ENCODE results near the gene TCEAL5. TPM values are rescaled to one million over a fixed set of nuclear protein-coding genes. Genes with fewer than 3 reads are reported as not detected.
A peak's percentile ranks its signal among the peaks of the same experiment; 100 is the strongest.

TCEAL5 gene
- total RNA-seq, 1 donor, result not detected

- Histone ChIP-seq H3K9me3 (ENCODE audit: low read depth, low read length) (no peaks in the 10 kb centered on the region), H3K4me2 (ENCODE audit: insufficient read depth, low read length) (no peak overlapping the region), H2AFZ (ENCODE audit: low read length) (no peak overlapping the region), H4K20me1 (ENCODE audit: insufficient read depth, low read length) (peaks cover 9% of the 10 kb centered on the region), H3K27ac (ENCODE audit: low read depth, low read length) (no peak overlapping the region), H3K4me3 (ENCODE audit: insufficient read depth, low read length) (no peak overlapping the region), H3K36me3 (ENCODE audit: insufficient read depth, low read length) (no peaks in the 10 kb centered on the region), H3K79me2 (ENCODE audit: insufficient read depth, low read length) (peaks cover 14% of the 10 kb centered on the region), H3K27me3 (ENCODE audit: insufficient read depth, low read length) (peaks cover 40% of the 10 kb centered on the region), H3K4me1 (ENCODE audit: insufficient read depth, low read length) (no peaks in the 10 kb centered on the region)
- TF ChIP-seq CTCF (IDR thresholded peaks at IDR 0.05; ENCODE audit: extremely low read depth, low read depth, low read length), result no peak
- no peak for DNase-seq (ENCODE audit: insufficient read length, low spot score, missing footprints)
Measured at GRCh38 chrX:103256651-103257050, 19.9 kb downstream of the TCEAL5 start.

DNA sequence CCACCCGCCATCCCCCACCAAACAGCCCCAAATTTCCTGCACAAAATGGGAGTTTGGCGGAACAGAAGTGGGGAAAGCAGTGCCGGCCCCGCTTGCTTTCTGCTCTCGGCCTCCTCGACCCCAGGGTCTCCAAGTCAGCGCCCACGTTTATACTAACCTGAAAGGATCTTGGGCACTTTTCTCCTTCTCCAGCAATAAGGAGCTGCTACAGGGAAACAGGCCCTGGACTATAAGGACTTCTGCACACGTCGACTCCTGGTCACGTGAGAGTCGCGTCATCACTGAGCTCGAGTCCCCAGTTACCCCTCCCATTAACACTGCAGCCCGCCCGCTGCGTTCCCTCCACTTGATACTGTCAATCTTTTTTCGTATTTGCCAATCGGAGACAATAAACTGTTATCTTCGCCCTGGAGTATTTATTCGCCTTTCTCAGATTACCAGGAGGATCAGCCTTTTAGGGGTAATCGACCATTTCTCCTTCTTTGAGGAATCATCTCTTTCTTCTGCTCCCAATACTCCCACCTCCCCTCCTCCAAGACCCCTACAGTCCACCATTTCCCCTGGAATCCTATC, 21.5 kb downstream of the TCEAL5 start, which contains the start of gene TCEAL8:
TCEAL8 (minus strand) TSS at position 235 of the 573 bp plus-strand sequence. CDS start 1,176 bp downstream, outside the sequence.
- Histone ChIP-seq H3K79me2 (ENCODE audit: insufficient read depth, low read length) (peaks cover 14% of the 10 kb centered on the region), H3K27me3 (ENCODE audit: insufficient read depth, low read length) (peaks cover 27% of the 10 kb centered on the region), H3K9me3 (ENCODE audit: low read depth, low read length) (no peaks in the 10 kb centered on the region), H3K4me3 (ENCODE audit: insufficient read depth, low read length) (peak within 1 kb of the TSS; percentile 83), H4K20me1 (ENCODE audit: insufficient read depth, low read length) (peaks cover 9% of the 10 kb centered on the region), H3K4me2 (ENCODE audit: insufficient read depth, low read length) (peak within 1 kb of the TSS; percentile 86), H2AFZ (ENCODE audit: low read length) (peak within 1 kb of the TSS; percentile 91), H3K27ac (ENCODE audit: low read depth, low read length) (peak within 1 kb of the TSS; percentile 70), H3K36me3 (ENCODE audit: insufficient read depth, low read length) (no peaks in the 10 kb centered on the region), H3K4me1 (ENCODE audit: insufficient read depth, low read length) (no peaks in the 10 kb centered on the region)
- no peak for TF ChIP-seq CTCF (IDR thresholded peaks at IDR 0.05; ENCODE audit: extremely low read depth, low read depth, low read length)
- DNase-seq (ENCODE audit: insufficient read length, low spot score, missing footprints), result no peak

- Histone ChIP-seq H3K79me2 (ENCODE audit: insufficient read depth, low read length) (peaks cover 14% of the 10 kb centered on the region), H3K36me3 (ENCODE audit: insufficient read depth, low read length) (no peaks in the 10 kb centered on the region), H3K4me2 (ENCODE audit: insufficient read depth, low read length) (peak overlapping the region; percentile 86), H3K4me1 (ENCODE audit: insufficient read depth, low read length) (no peaks in the 10 kb centered on the region), H3K4me3 (ENCODE audit: insufficient read depth, low read length) (peak overlapping the region; percentile 83), H3K27ac (ENCODE audit: low read depth, low read length) (peak overlapping the region; percentile 70), H3K9me3 (ENCODE audit: low read depth, low read length) (no peaks in the 10 kb centered on the region), H3K27me3 (ENCODE audit: insufficient read depth, low read length) (peaks cover 22% of the 10 kb centered on the region), H4K20me1 (ENCODE audit: insufficient read depth, low read length) (peaks cover 9% of the 10 kb centered on the region), H2AFZ (ENCODE audit: low read length) (peak overlapping the region; percentile 91)
- DNase-seq (ENCODE audit: insufficient read length, low spot score, missing footprints), result no peak
- TF ChIP-seq CTCF (IDR thresholded peaks at IDR 0.05; ENCODE audit: extremely low read depth, low read depth, low read length), result no peak
Measured at GRCh38 chrX:103254171-103254824, 22.3 kb downstream of the TCEAL5 start.

GRCh38 chrX:103253608-103254007, 22.9 kb downstream of the TCEAL5 start:
- peak overlapping the region; percentile 70 for H3K27ac ChIP-seq (ENCODE audit: low read depth, low read length)
- no peak for DNase-seq (ENCODE audit: insufficient read length, low spot score, missing footprints)
- peak overlapping the region; percentile 83 for H3K4me3 ChIP-seq (ENCODE audit: insufficient read depth, low read length)
- H3K9me3 ChIP-seq (ENCODE audit: low read depth, low read length), result no peaks in the 10 kb centered on the region
- peaks cover 9% of the 10 kb centered on the region for H4K20me1 ChIP-seq (ENCODE audit: insufficient read depth, low read length)
- peaks cover 14% of the 10 kb centered on the region for H3K79me2 ChIP-seq (ENCODE audit: insufficient read depth, low read length)
- no peak overlapping the region for H2AFZ ChIP-seq (ENCODE audit: low read length)
- no peaks in the 10 kb centered on the region for H3K4me1 ChIP-seq (ENCODE audit: insufficient read depth, low read length)
- TF ChIP-seq CTCF (IDR thresholded peaks at IDR 0.05; ENCODE audit: extremely low read depth, low read depth, low read length), result no peak
- no peaks in the 10 kb centered on the region for H3K36me3 ChIP-seq (ENCODE audit: insufficient read depth, low read length)
- H3K27me3 ChIP-seq (ENCODE audit: insufficient read depth, low read length), result peaks cover 17% of the 10 kb centered on the region
- H3K4me2 ChIP-seq (ENCODE audit: insufficient read depth, low read length), result peak overlapping the region; percentile 86
